Gastrocnemius medialis (tissue), 4 donors: ENCODE data around the gene PARD3B. TPM values are rescaled to one million over a fixed set of nuclear protein-coding genes. Genes with fewer than 3 reads are reported as not detected.

Experiments used
- ATAC-seq, 2 donors: fragments of 150-250 bp; one replicate each; pipeline ENCODE4 v1.9.1; 2016
- DNase-seq, 2 donors: peaks; one replicate each; pipeline ENCODE4 v3.0.0-alpha.2; 2019
- H3K27ac ChIP-seq, 4 donors: fragments of 200-600 bp; sonication (generic); 1 replicate in 1 of 4; 2 replicates in 3 of 4; pipeline ENCODE4 v1.5.1; 2016 to 2018; ENCODE audit warnings: mild to moderate bottlenecking in 2 of 4, moderate library complexity in 1 of 4
- H3K27me3 ChIP-seq, 3 donors: fragments of 200-600 bp; sonication (generic) in 2 of 3; 1 replicate in 1 of 3; 2 replicates in 2 of 3; pipeline versions ENCODE4 v1.5.1 to v1.6.0; 2016 to 2019; ENCODE audit warnings: mild to moderate bottlenecking in 1 of 3, moderate library complexity in 1 of 3
- H3K36me3 ChIP-seq, 2 donors: fragments of 200-600 bp; sonication (generic) in 1 of 2; one replicate each; pipeline ENCODE4 v1.5.1; 2017 to 2018
- H3K4me1 ChIP-seq, 2 donors: fragments of 200-600 bp; sonication (generic) in 1 of 2; one replicate each; pipeline ENCODE4 v1.5.1; 2016 to 2017; ENCODE audit warnings: mild to moderate bottlenecking in 2 of 2
- H3K4me3 ChIP-seq, 4 donors: fragments of 200-600 bp; sonication (generic) in 3 of 4; 1 replicate in 1 of 4; 2 replicates in 3 of 4; pipeline ENCODE4 v1.5.1; 2016 to 2019; ENCODE audit warnings: mild to moderate bottlenecking in 2 of 4
- H3K9me3 ChIP-seq, 3 donors: fragments of 200-600 bp; sonication (generic) in 2 of 3; 1 replicate in 1 of 3; 2 replicates in 2 of 3; pipeline ENCODE4 v1.5.1; 2016 to 2019
- CTCF ChIP-seq, 5 experiments: fragments of 450-650 bp in 3 of 5; fragments of 200-600 bp in 2 of 5; sonication (generic) in 2 of 5; IDR thresholded peaks in 4 of 5; conservative IDR thresholded peaks in 1 of 5; 1 replicate in 4 of 5; 2 replicates in 1 of 5; pipeline ENCODE4 v1.5.1; 2016 to 2019; ENCODE audit warnings: antibody characterized with exemption in 5 of 5, mild to moderate bottlenecking in 3 of 5, moderate library complexity in 3 of 5
- POLR2A ChIP-seq, 2 donors: fragments of 450-650 bp; IDR thresholded peaks; one replicate each; pipeline ENCODE4 v1.6.1; 2017; ENCODE audit warnings: antibody characterized with exemption in 2 of 2, mild to moderate bottlenecking in 2 of 2, moderate library complexity in 2 of 2
- in situ Hi-C, 4 donors: fragments of 200-750 bp; cut with MboI; loops; one replicate each; pipeline versions ENCODE4 v1.15.0 to v1.8.0; 2017; ENCODE audit warnings: low sequenced_read_pairs in 4 of 4
- intact Hi-C: fragments of 100-400 bp; cut with DNase I; formaldehyde crosslinking; loops from one replicate; pipeline ENCODE4 v1.15.1; 2023; ENCODE audit warnings: low total_unique reads
- total RNA-seq, 4 donors: library from RNA; depleted of rRNA; stranded (reverse); fragments of >200 nt; gene quantifications; one replicate each; pipeline versions ENCODE4 v1.1.0 to v1.2.3, GENCODE V29; 2016

The PARD3B gene
- total RNA-seq, 4 donors from 2014 or later: 2.2 to 15.5 (median 4.6) TPM

GRCh38 chr2:204634564-204634963, 89.3 kb downstream of the PARD3B start:
- no peak for TF ChIP-seq CTCF (IDR thresholded peaks at IDR 0.05 in 4 of 5, conservative IDR thresholded peaks at IDR 0.05 in 1 of 5)
- no peak for TF ChIP-seq POLR2A (IDR thresholded peaks at IDR 0.05)
- in situ Hi-C loops (no loop called here), intact Hi-C loops (no loop called here)
- no peak for DNase-seq
- no peak for ATAC-seq
- no peak overlapping the region for H3K4me3 ChIP-seq
- no peaks in the 10 kb centered on the region for H3K27me3 ChIP-seq
- H3K4me1 ChIP-seq: no peaks in the 10 kb centered on the region
- no peak overlapping the region for H3K27ac ChIP-seq
- no peaks in the 10 kb centered on the region for H3K9me3 ChIP-seq
- H3K36me3 ChIP-seq: no peaks in the 10 kb centered on the region

- in situ Hi-C loops: no loop called here
- H3K9me3 ChIP-seq: no peaks in the 10 kb centered on the region
- intact Hi-C loops: no loop called here
These were observed 90.2 kb downstream of the PARD3B start for GRCh38 chr2:204635478-204635877.

GRCh38 chr2:204638471-204639194, 93.4 kb downstream of the PARD3B start:
- Histone ChIP-seq H3K4me3 (no peak overlapping the region), H3K27ac (no peak overlapping the region), H3K9me3 (no peaks in the 10 kb centered on the region), H3K36me3 (no peaks in the 10 kb centered on the region), H3K27me3 (no peaks in the 10 kb centered on the region), H3K4me1 (no peaks in the 10 kb centered on the region)
- intact Hi-C loops (no loop called here), in situ Hi-C loops (no loop called here)
- DNase-seq (no peak), ATAC-seq (no peak)
- TF ChIP-seq CTCF (IDR thresholded peaks at IDR 0.05 in 4 of 5, conservative IDR thresholded peaks at IDR 0.05 in 1 of 5): no peak
- no peak for TF ChIP-seq POLR2A (IDR thresholded peaks at IDR 0.05)

More at GRCh38 chr2:204635478-204635877, 90.2 kb downstream of the PARD3B start:
- no peaks in the 10 kb centered on the region for H3K36me3 ChIP-seq
- no peaks in the 10 kb centered on the region for H3K27me3 ChIP-seq
- ATAC-seq: no peak
- no peak overlapping the region for H3K4me3 ChIP-seq
- H3K4me1 ChIP-seq: no peaks in the 10 kb centered on the region
- TF ChIP-seq POLR2A (IDR thresholded peaks at IDR 0.05) (no peak), CTCF (IDR thresholded peaks at IDR 0.05 in 4 of 5, conservative IDR thresholded peaks at IDR 0.05 in 1 of 5) (no peak)
- DNase-seq: no peak
- no peak overlapping the region for H3K27ac ChIP-seq

GRCh38 chr2:204643326-204643725, 98.1 kb downstream of the PARD3B start:
- no peak for TF ChIP-seq POLR2A (IDR thresholded peaks at IDR 0.05)
- TF ChIP-seq CTCF (IDR thresholded peaks at IDR 0.05 in 4 of 5, conservative IDR thresholded peaks at IDR 0.05 in 1 of 5): no peak
- DNase-seq: no peak
- Histone ChIP-seq H3K9me3 (no peaks in the 10 kb centered on the region), H3K4me3 (no peak overlapping the region), H3K27ac (no peak overlapping the region), H3K27me3 (no peaks in the 10 kb centered on the region), H3K4me1 (no peaks in the 10 kb centered on the region), H3K36me3 (no peaks in the 10 kb centered on the region)
- ATAC-seq: no peak
- intact Hi-C loops (no loop called here), in situ Hi-C loops (no loop called here)
